Testis (tissue), 2 donors: ENCODE results near the gene P2RX3.

Experiments used
- POLR2A ChIP-seq: fragments of 450-650 bp; IDR thresholded peaks from one replicate; pipeline ENCODE4 v1.6.1; 2017; ENCODE audit warnings: antibody characterized with exemption, mild to moderate bottlenecking, moderate library complexity
- TF ChIP-seq, protein P1 (sequence below), 3 experiments: fragments of 450-650 bp in 2 of 3; fragments of 200-600 bp in 1 of 3; sonication (generic) in 1 of 3; IDR thresholded peaks; one replicate each; pipeline ENCODE4 v1.5.1; 2016 to 2019; ENCODE audit warnings: antibody characterized with exemption in 3 of 3, mild to moderate bottlenecking in 2 of 3, moderate library complexity in 1 of 3

DNA sequence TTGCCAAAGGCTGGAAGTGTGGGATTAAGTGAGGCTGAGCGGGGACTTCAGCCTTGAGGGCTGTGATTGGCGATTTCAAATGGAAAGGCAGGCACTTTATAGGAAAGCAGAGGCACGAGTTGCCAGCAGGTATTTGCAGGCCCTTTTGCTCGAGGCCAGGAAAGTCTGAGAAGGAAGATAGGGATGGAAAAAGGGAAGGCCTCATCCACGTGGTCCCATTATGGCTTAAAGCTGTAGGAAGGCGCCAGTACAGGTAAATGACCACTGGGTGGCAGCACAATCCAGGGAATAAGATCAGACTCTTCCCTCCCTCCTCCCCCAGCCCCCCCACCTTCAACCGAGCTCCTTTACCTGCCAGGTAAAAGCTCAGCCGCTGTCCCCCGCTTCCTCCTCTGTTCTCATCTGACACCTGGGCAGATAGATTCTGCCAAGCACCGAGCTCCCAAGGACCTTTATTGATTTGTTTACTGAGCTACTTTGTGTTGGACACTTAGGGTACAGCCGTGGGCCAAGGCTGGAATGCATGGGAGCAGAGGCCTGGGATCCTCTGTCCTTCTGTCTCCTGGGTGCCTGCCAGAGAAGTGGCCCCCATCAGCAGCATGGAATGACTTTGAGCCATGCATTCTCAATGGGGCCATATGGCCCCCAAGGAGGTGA lies 7.5 kb downstream of the P2RX3 start:
- TF ChIP-seq, protein P1, sequence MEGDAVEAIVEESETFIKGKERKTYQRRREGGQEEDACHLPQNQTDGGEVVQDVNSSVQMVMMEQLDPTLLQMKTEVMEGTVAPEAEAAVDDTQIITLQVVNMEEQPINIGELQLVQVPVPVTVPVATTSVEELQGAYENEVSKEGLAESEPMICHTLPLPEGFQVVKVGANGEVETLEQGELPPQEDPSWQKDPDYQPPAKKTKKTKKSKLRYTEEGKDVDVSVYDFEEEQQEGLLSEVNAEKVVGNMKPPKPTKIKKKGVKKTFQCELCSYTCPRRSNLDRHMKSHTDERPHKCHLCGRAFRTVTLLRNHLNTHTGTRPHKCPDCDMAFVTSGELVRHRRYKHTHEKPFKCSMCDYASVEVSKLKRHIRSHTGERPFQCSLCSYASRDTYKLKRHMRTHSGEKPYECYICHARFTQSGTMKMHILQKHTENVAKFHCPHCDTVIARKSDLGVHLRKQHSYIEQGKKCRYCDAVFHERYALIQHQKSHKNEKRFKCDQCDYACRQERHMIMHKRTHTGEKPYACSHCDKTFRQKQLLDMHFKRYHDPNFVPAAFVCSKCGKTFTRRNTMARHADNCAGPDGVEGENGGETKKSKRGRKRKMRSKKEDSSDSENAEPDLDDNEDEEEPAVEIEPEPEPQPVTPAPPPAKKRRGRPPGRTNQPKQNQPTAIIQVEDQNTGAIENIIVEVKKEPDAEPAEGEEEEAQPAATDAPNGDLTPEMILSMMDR (IDR thresholded peaks at IDR 0.05): peak; percentile 10 to 87 (median 79)
- no peak for TF ChIP-seq POLR2A
